Upper lobe of left lung (tissue), 6 donors: ENCODE data around the gene NME9. TPM values are rescaled to one million over a fixed set of nuclear protein-coding genes. Genes with fewer than 3 reads are reported as not detected.

Source experiments
- ATAC-seq, 2 donors: fragments of 200-7000 bp; cut with Tn5 transposase; one replicate each; pipeline ENCODE4 v1.9.1; 2022; ENCODE audit warnings: mild to moderate bottlenecking in 2 of 2, moderate library complexity in 2 of 2; ENCODE audit not compliant: low FRiP score in 2 of 2
- DNase-seq, 2 donors: peaks; one replicate each; pipeline ENCODE4 v3.0.0-alpha.2; 2019 to 2020
- H3K27ac ChIP-seq, 4 donors: fragments of 200-600 bp; sonication (generic); one replicate each; pipeline ENCODE4 v1.5.1; 2016 to 2019
- H3K27me3 ChIP-seq, 4 donors: fragments of 200-600 bp; sonication (generic); one replicate each; pipeline ENCODE4 v1.5.1; 2017 to 2019
- H3K36me3 ChIP-seq, 4 donors: fragments of 200-600 bp; sonication (generic); one replicate each; pipeline ENCODE4 v1.5.1; 2016 to 2019
- H3K4me1 ChIP-seq, 4 donors: fragments of 200-600 bp; sonication (generic); one replicate each; pipeline ENCODE4 v1.5.1; 2018 to 2019
- H3K4me3 ChIP-seq, 4 donors: fragments of 200-600 bp; sonication (generic); one replicate each; pipeline ENCODE4 v1.5.1; 2017 to 2019; ENCODE audit warnings: mild to moderate bottlenecking in 2 of 4, moderate library complexity in 1 of 4
- H3K9me3 ChIP-seq, 4 donors: fragments of 200-600 bp; sonication (generic); one replicate each; pipeline ENCODE4 v1.5.1; 2018 to 2019
- EP300 ChIP-seq, 4 donors: sonication (generic); formaldehyde crosslinking; IDR thresholded peaks; one replicate each; pipeline ENCODE4 v1.5.1; 2017; ENCODE audit warnings: antibody characterized with exemption in 4 of 4, control low read depth in 2 of 4
- POLR2A ChIP-seq, 4 donors: fragments of 450-650 bp; IDR thresholded peaks; one replicate each; pipeline ENCODE4 v1.5.1; 2016 to 2017; ENCODE audit warnings: antibody characterized with exemption in 4 of 4, mild to moderate bottlenecking in 2 of 4
- POLR2AphosphoS5 ChIP-seq, 2 donors: sonication (generic); formaldehyde crosslinking; IDR thresholded peaks; one replicate each; pipeline ENCODE4 v1.5.1; 2017; ENCODE audit warnings: antibody characterized with exemption in 2 of 2
- WGBS, 2 donors: methylation state at CpG; one replicate each; pipeline ENCODE4 v1.1.5; 2017 to 2018; 5-methylcytosine and 5-hydroxymethylcytosine counted together
- total RNA-seq, 6 donors: library from RNA; depleted of rRNA in 4 of 6; stranded (reverse); fragments of >200 nt in 4 of 6; gene quantifications; one replicate each; pipeline versions ENCODE4 v1.1.0 to v1.2.1, GENCODE V29; 2016 to 2021
- TF ChIP-seq, protein P1 (sequence below), 6 experiments: fragments of 450-650 bp in 4 of 6; fragments of 200-600 bp in 2 of 6; sonication (generic) in 2 of 6; IDR thresholded peaks; one replicate each; pipeline ENCODE4 v1.5.1; 2016 to 2019; ENCODE audit warnings: antibody characterized with exemption in 6 of 6
- donor health status: DM: no; HTN: no; CAD: no; lungs with moderate emphysema.
- donor health status: DM: no; HTN: yes; CAD: no; lungs with severe emphysema.

Gene NME9
- total RNA-seq, 6 donors from 2014 or later: 0.46 to 16.5 (median 3.3) TPM

GRCh38 chr3:138347960-138348753 is 18.5 kb upstream of the NME9 start, which contains the start of gene MRAS:
MRAS (plus strand) TSS chr3:138348579; CDS start chr3:138372884, 24,305 bp downstream.
- Histone ChIP-seq H3K4me3 (peak within 1 kb of the TSS; percentile 66 to 88 (median 76)), H3K36me3 (no peaks in the 10 kb centered on the region), H3K27ac (peak within 1 kb of the TSS; percentile 87 to 93 (median 88)), H3K27me3 (no peaks in the 10 kb centered on the region), H3K9me3 (no peaks in the 10 kb centered on the region), H3K4me1 (peaks cover 20 to 40% (median 25%) of the 10 kb centered on the region in 4 donors)
- 0 to 1% methylated on average over 59 to 84 of the region's 93 CpGs for WGBS, 2 donors
- DNase-seq (peak; percentile 80 to 96), ATAC-seq (peak; percentile 70 to 91)
- TF ChIP-seq, protein P1, sequence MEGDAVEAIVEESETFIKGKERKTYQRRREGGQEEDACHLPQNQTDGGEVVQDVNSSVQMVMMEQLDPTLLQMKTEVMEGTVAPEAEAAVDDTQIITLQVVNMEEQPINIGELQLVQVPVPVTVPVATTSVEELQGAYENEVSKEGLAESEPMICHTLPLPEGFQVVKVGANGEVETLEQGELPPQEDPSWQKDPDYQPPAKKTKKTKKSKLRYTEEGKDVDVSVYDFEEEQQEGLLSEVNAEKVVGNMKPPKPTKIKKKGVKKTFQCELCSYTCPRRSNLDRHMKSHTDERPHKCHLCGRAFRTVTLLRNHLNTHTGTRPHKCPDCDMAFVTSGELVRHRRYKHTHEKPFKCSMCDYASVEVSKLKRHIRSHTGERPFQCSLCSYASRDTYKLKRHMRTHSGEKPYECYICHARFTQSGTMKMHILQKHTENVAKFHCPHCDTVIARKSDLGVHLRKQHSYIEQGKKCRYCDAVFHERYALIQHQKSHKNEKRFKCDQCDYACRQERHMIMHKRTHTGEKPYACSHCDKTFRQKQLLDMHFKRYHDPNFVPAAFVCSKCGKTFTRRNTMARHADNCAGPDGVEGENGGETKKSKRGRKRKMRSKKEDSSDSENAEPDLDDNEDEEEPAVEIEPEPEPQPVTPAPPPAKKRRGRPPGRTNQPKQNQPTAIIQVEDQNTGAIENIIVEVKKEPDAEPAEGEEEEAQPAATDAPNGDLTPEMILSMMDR (IDR thresholded peaks at IDR 0.05): peak; percentile 24 to 58 (median 40)
- TF ChIP-seq POLR2A (IDR thresholded peaks at IDR 0.05): peak in 2 of 4 donors; percentile 60 to 74
- TF ChIP-seq POLR2AphosphoS5 (IDR thresholded peaks at IDR 0.05): peak in 1 of 2 donors; percentile 12
- no peak for TF ChIP-seq EP300 (IDR thresholded peaks at IDR 0.05)

DNA sequence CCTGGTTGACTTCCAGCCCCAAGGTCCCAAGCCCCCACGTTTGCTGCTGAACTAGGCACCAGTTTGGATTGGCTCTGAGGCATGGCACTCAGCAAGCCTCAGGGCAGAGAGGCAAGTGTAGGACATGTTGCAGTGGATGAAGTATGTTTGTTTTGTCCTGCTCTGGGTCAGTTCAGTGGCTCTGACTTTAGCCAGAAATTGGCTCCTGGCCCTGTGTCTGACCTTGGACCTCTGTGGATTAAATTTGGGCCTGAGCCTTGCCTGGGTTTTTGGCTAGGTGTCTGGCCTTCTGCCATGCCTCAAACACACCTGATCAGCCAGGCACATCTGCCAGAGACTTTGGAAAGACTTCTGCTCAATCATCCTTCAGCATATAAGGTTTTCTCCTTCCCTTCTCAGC is 15.1 kb upstream of the NME9 start:
- Histone ChIP-seq H3K4me3 (no peak overlapping the region), H3K4me1 (peaks cover 1 to 18% (median 9%) of the 10 kb centered on the region in 4 donors), H3K9me3 (no peaks in the 10 kb centered on the region), H3K36me3 (no peaks in the 10 kb centered on the region), H3K27me3 (no peaks in the 10 kb centered on the region), H3K27ac (no peak overlapping the region)
- ATAC-seq (no peak), DNase-seq (no peak)
- TF ChIP-seq POLR2A (IDR thresholded peaks at IDR 0.05) (no peak), EP300 (IDR thresholded peaks at IDR 0.05) (no peak), POLR2AphosphoS5 (IDR thresholded peaks at IDR 0.05) (no peak)
- TF ChIP-seq, protein P1 (IDR thresholded peaks at IDR 0.05): no peak
- WGBS, 2 donors: 67% methylated on average over 1 of the region's 1 CpG; no CpG with 5 or more reads in 1 of the 2 donors

DNA sequence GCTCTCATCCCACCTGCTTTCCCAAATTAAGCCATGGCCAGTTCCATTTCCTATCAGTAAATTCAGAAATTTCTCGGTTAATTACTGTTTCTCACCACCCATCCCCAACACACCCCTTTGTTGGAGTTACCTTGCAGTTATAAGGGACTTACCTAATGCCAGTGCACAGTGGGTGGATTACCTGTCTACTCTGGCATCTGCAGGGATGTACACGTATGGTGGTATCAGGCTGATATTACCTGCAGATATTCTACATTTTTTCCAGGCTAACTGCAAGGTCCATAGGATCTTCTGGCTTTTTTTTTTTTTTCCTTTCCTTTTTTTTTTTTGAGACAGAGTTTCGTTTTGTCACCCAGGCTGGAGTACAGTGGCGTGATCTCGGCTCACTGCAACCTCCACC is 10.9 kb upstream of the NME9 start:
- Histone ChIP-seq H3K27me3 (no peaks in the 10 kb centered on the region), H3K9me3 (no peaks in the 10 kb centered on the region), H3K27ac (no peak overlapping the region), H3K4me1 (no peaks in the 10 kb centered on the region), H3K36me3 (no peaks in the 10 kb centered on the region), H3K4me3 (no peak overlapping the region)
- no peak for ATAC-seq
- DNase-seq: no peak
- 84 to 87% methylated on average over 5 of the region's 5 CpGs for WGBS, 2 donors
- TF ChIP-seq POLR2AphosphoS5 (IDR thresholded peaks at IDR 0.05) (no peak), POLR2A (IDR thresholded peaks at IDR 0.05) (no peak), EP300 (IDR thresholded peaks at IDR 0.05) (no peak)
- TF ChIP-seq, protein P1 (IDR thresholded peaks at IDR 0.05): no peak

GRCh38 chr3:138338811-138339210 is 9.2 kb upstream of the NME9 start:
- Histone ChIP-seq H3K27me3 (no peaks in the 10 kb centered on the region), H3K4me3 (no peak overlapping the region), H3K9me3 (no peaks in the 10 kb centered on the region), H3K27ac (no peak overlapping the region), H3K4me1 (no peaks in the 10 kb centered on the region), H3K36me3 (no peaks in the 10 kb centered on the region)
- DNase-seq (no peak), ATAC-seq (no peak)
- WGBS, 2 donors: 80 to 100% methylated on average over 1 to 5 of the region's 5 CpGs
- TF ChIP-seq POLR2A (IDR thresholded peaks at IDR 0.05): no peak
- TF ChIP-seq POLR2AphosphoS5 (IDR thresholded peaks at IDR 0.05): no peak
- TF ChIP-seq, protein P1 (IDR thresholded peaks at IDR 0.05): no peak
